SK-N-SH (cell line): Measurements from ENCODE around the gene SOX10. TPM values are rescaled to one million over a fixed set of nuclear protein-coding genes. Genes with fewer than 3 reads are reported as not detected.

Experiments used
- CTCF ChIA-PET: fragments of 300-600, 350-600 bp; formaldehyde crosslinking; extraction: SDS; loops from one replicate; lab custom pipeline; 2021; lab: Yijun Ruan, JAX
- POLR2A ChIA-PET: fragments of 350-600 bp; sonication (Branson Sonifier 250); formaldehyde crosslinking; extraction: SDS; loops from one replicate; lab custom pipeline; 2020; ENCODE audit warnings: antibody characterized with exemption, inconsistent platforms; lab: Yijun Ruan, JAX
- DNase-seq: peaks from one replicate; pipeline ENCODE4 v3.0.0; 2012
- H2AFZ ChIP-seq: fragments of 200-600 bp; sonication (generic); 2 replicates; pipeline ENCODE4 v1.8.1; 2016; ENCODE audit warnings: antibody characterized with exemption, mild to moderate bottlenecking, low read depth
- H3F3A ChIP-seq: fragments of 200-600 bp; sonication (generic); replicated peaks from 2 replicates; pipeline ENCODE3; 2016; ENCODE audit warnings: antibody characterized with exemption, mild to moderate bottlenecking; ENCODE audit not compliant: insufficient read depth
- H3K27ac ChIP-seq, 2 experiments: fragments of 200-500 bp in 1 of 2; fragments of 200-600 bp in 1 of 2; sonication (Bioruptor generic) in 1 of 2; sonication (generic), shearing (Covaris generic) in 1 of 2; 2 replicates each; pipeline versions ENCODE4 v1.5.1 to v1.6.1; 2014 to 2016; ENCODE audit warnings: low read depth in 2 of 2, inconsistent platforms in 1 of 2, low read length in 1 of 2, mild to moderate bottlenecking in 1 of 2, mixed read lengths in 1 of 2
- H3K27me3 ChIP-seq: fragments of 200-600 bp; sonication (generic), shearing (Covaris generic); 2 replicates; pipeline ENCODE4 v1.6.1; 2016; ENCODE audit warnings: mixed run types; ENCODE audit not compliant: insufficient read depth
- H3K36me3 ChIP-seq, 2 experiments: fragments of 200-500 bp in 1 of 2; fragments of 200-600 bp in 1 of 2; sonication (Bioruptor generic) in 1 of 2; sonication (generic) in 1 of 2; replicated peaks in 1 of 2; 2 replicates each; pipeline versions ENCODE3 to v1.5.1; 2014 to 2016; ENCODE audit warnings: low read length in 1 of 2, mild to moderate bottlenecking in 1 of 2; ENCODE audit not compliant: insufficient read depth in 2 of 2, control insufficient read depth in 1 of 2
- H3K4me1 ChIP-seq, 2 experiments: fragments of 200-500 bp in 1 of 2; fragments of 200-600 bp in 1 of 2; sonication (Bioruptor generic) in 1 of 2; sonication (generic), shearing (Covaris generic) in 1 of 2; 2 replicates each; pipeline versions ENCODE4 v1.5.1 to v1.6.1; 2014 to 2016; ENCODE audit warnings: low read depth in 1 of 2, low read length in 1 of 2, mixed run types in 1 of 2; ENCODE audit not compliant: insufficient read depth in 2 of 2, control insufficient read depth in 1 of 2
- H3K4me2 ChIP-seq: fragments of 200-600 bp; sonication (generic), shearing (Covaris generic); 2 replicates; pipeline ENCODE4 v1.6.1; 2017; ENCODE audit warnings: mixed run types
- H3K4me3 ChIP-seq, 2 experiments: fragments of 200-500 bp in 1 of 2; fragments of 200-600 bp in 1 of 2; sonication (Bioruptor generic) in 1 of 2; sonication (generic), shearing (Covaris generic) in 1 of 2; 2 replicates each; pipeline versions ENCODE4 v1.5.1 to v1.8.1; 2014 to 2016; ENCODE audit warnings: low read depth in 2 of 2, inconsistent platforms in 1 of 2, low read length in 1 of 2, mild to moderate bottlenecking in 1 of 2, mixed read lengths in 1 of 2, moderate library complexity in 1 of 2
- H3K79me2 ChIP-seq: fragments of 200-600 bp; sonication (generic); 2 replicates; pipeline ENCODE4 v1.8.1; 2017; ENCODE audit warnings: mild to moderate bottlenecking; ENCODE audit not compliant: insufficient read depth
- H3K9ac ChIP-seq: fragments of 200-600 bp; sonication (generic); 2 replicates; pipeline ENCODE4 v1.6.1; 2017; ENCODE audit warnings: mixed run types
- H3K9me2 ChIP-seq: fragments of 200-600 bp; sonication (generic); 2 replicates; pipeline ENCODE4 v1.6.1; 2017; ENCODE audit warnings: mixed run types
- H3K9me3 ChIP-seq: fragments of 200-600 bp; sonication (generic); 2 replicates; pipeline ENCODE4 v1.6.1; 2017; ENCODE audit warnings: mixed run types, mild to moderate bottlenecking, moderate library complexity
- H4K20me1 ChIP-seq: fragments of 200-600 bp; sonication (generic); 2 replicates; pipeline ENCODE4 v1.6.1; 2017; ENCODE audit warnings: mild to moderate bottlenecking, mixed run types; ENCODE audit not compliant: insufficient read depth
- ELF1 ChIP-seq: IDR thresholded peaks from 2 replicates; pipeline ENCODE4 v1.4.0; 2012
- EP300 ChIP-seq, 2 experiments: IDR thresholded peaks; 2 replicates each; pipeline versions ENCODE4 v1.4.0 to v1.6.1; 2012; ENCODE audit warnings: borderline replicate concordance in 1 of 2, low read depth in 1 of 2, low read length in 1 of 2
- EZH2phosphoT487 ChIP-seq: fragments of 200-600 bp; sonication (generic); IDR thresholded peaks from 2 replicates; pipeline ENCODE4 v1.6.1; 2017; ENCODE audit warnings: low read depth, mixed run types, mild to moderate bottlenecking, antibody characterized with exemption, moderate library complexity, borderline replicate concordance
- GABPA ChIP-seq: IDR thresholded peaks from 2 replicates; pipeline ENCODE4 v1.4.0; 2012; ENCODE audit warnings: low read depth, mild to moderate bottlenecking
- JUND ChIP-seq: IDR thresholded peaks from 2 replicates; pipeline ENCODE4 v1.4.0; 2012
- MAX ChIP-seq: IDR thresholded peaks from 2 replicates; pipeline ENCODE4 v1.4.0; 2012; ENCODE audit warnings: low read depth
- NFIC ChIP-seq: IDR thresholded peaks from 2 replicates; pipeline ENCODE4 v1.4.0; 2012; ENCODE audit warnings: borderline replicate concordance
- PBX3 ChIP-seq: IDR thresholded peaks from 2 replicates; pipeline ENCODE4; 2012
- POLR2AphosphoS5 ChIP-seq: IDR thresholded peaks from 2 replicates; pipeline ENCODE4 v1.6.1; 2012; ENCODE audit warnings: low read depth, low read length
- RAD21 ChIP-seq: IDR thresholded peaks from 2 replicates; pipeline ENCODE4 v1.6.1; 2012; ENCODE audit warnings: mild to moderate bottlenecking, low read length
- RCOR1 ChIP-seq: fragments of 150-350 bp; IDR thresholded peaks from 2 replicates; pipeline ENCODE4 v1.6.1; 2017; ENCODE audit warnings: antibody characterized with exemption, low read length
- RFX5 ChIP-seq: IDR thresholded peaks from 2 replicates; pipeline ENCODE4 v1.6.1; 2012; ENCODE audit warnings: mild to moderate bottlenecking, improper control_type of control experiment, low read length
- RXRA ChIP-seq: IDR thresholded peaks from 2 replicates; pipeline ENCODE4 v1.4.0; 2012; ENCODE audit warnings: low read depth, mild to moderate bottlenecking, borderline replicate concordance
- TCF12 ChIP-seq: IDR thresholded peaks from 2 replicates; pipeline ENCODE4 v1.4.0; 2012
- USF1 ChIP-seq: IDR thresholded peaks from 2 replicates; pipeline ENCODE4 v1.4.0; 2012; ENCODE audit warnings: low read depth, borderline replicate concordance
- YY1 ChIP-seq: IDR thresholded peaks from 2 replicates; pipeline ENCODE4 v1.4.0; 2012; ENCODE audit warnings: low read depth, mild to moderate bottlenecking
- ZBTB33 ChIP-seq: IDR thresholded peaks from 2 replicates; pipeline ENCODE4 v1.4.0; 2012; ENCODE audit warnings: low read depth, borderline replicate concordance
- WGBS: methylation state at CpG from one replicate; pipeline ENCODE4 v1.1.6; 2017; ENCODE audit warnings: low lambda C conversion rate; 5-methylcytosine and 5-hydroxymethylcytosine counted together
- polyA plus RNA-seq, 3 experiments: library from polyadenylated mRNA; depleted of rRNA; stranded (reverse); fragments of >200 nt; gene quantifications; 2 replicates each; pipeline ENCODE4 v1.2.3, GENCODE V29; 2012

The SOX10 gene
- polyA plus RNA-seq, 1 of the 3 experiments (the other 2 are of a cell fraction) = not detected

GRCh38 chr22:37975153-37975552 lies 9.2 kb downstream of the SOX10 start:
- Histone ChIP-seq H2AFZ (no peak overlapping the region), H3K9me3 (no peaks in the 10 kb centered on the region), H3K4me1 (no peaks in the 10 kb centered on the region), H3K4me3 (no peak overlapping the region), H3K9ac (no peak overlapping the region), H3K27ac (no peak overlapping the region), H3K4me2 (no peak overlapping the region), H3K79me2 (no peaks in the 10 kb centered on the region), H3K9me2 (no peaks in the 10 kb centered on the region), H3F3A (no peaks in the 10 kb centered on the region), H4K20me1 (no peaks in the 10 kb centered on the region), H3K36me3 (no peaks in the 10 kb centered on the region), H3K27me3 (no peaks in the 10 kb centered on the region)
- ChIA-PET CTCF (no interaction called here), POLR2A (no interaction called here)
- TF ChIP-seq EZH2phosphoT487 = no peak
- no peak for TF ChIP-seq GABPA
- TF ChIP-seq ELF1 = no peak
- no peak for TF ChIP-seq RXRA
- TF ChIP-seq NFIC = no peak
- no peak for TF ChIP-seq TCF12
- no peak for TF ChIP-seq RCOR1
- TF ChIP-seq USF1 = no peak
- TF ChIP-seq YY1 = no peak
- no peak for TF ChIP-seq ZBTB33
- no peak for TF ChIP-seq RFX5
- TF ChIP-seq MAX = no peak
- no peak for TF ChIP-seq EP300 (IDR thresholded peaks at IDR 0.05; ENCODE audit: borderline replicate concordance in 1 of 2, low read depth in 1 of 2, low read length in 1 of 2)
- no peak for TF ChIP-seq JUND
- TF ChIP-seq PBX3 = no peak
- no peak for TF ChIP-seq RAD21
- no peak for TF ChIP-seq POLR2AphosphoS5
- no peak for DNase-seq
- WGBS = 100% methylated on average over 1 of the region's 2 CpGs
